ENCODE results near the gene KIRREL3.

KIRREL3 gene

GRCh38 chr11:126404367-126404766 is 596.2 kb downstream of the KIRREL3 start:
- Histone ChIP-seq H4K20me1 (ENCODE audit: insufficient read depth, low read length) (no peaks in the 10 kb centered on the region), H2AFZ (ENCODE audit: low read depth, low read length) (no peak overlapping the region), H3K9ac (ENCODE audit: low read length) (no peak overlapping the region), H3K27me3 (ENCODE audit: low read depth, low read length) (no peaks in the 10 kb centered on the region), H3K4me1 (ENCODE audit: low read length) (no peaks in the 10 kb centered on the region), H3K4me2 (ENCODE audit: low read length) (no peak overlapping the region), H3K27ac (ENCODE audit: low read length) (no peak overlapping the region), H3K36me3 (replicated peaks; ENCODE audit: low read depth, low read length) (no peaks in the 10 kb centered on the region), H3K79me2 (ENCODE audit: low read length) (no peaks in the 10 kb centered on the region), H3K4me3 (ENCODE audit: low read length) (no peak overlapping the region), H3K9me3 (ENCODE audit: insufficient read depth, low read length) (no peaks in the 10 kb centered on the region)
- no peak for TF ChIP-seq EZH2phosphoT487 (IDR thresholded peaks at IDR 0.05; ENCODE audit: low read depth)
- TF ChIP-seq, protein P1, sequence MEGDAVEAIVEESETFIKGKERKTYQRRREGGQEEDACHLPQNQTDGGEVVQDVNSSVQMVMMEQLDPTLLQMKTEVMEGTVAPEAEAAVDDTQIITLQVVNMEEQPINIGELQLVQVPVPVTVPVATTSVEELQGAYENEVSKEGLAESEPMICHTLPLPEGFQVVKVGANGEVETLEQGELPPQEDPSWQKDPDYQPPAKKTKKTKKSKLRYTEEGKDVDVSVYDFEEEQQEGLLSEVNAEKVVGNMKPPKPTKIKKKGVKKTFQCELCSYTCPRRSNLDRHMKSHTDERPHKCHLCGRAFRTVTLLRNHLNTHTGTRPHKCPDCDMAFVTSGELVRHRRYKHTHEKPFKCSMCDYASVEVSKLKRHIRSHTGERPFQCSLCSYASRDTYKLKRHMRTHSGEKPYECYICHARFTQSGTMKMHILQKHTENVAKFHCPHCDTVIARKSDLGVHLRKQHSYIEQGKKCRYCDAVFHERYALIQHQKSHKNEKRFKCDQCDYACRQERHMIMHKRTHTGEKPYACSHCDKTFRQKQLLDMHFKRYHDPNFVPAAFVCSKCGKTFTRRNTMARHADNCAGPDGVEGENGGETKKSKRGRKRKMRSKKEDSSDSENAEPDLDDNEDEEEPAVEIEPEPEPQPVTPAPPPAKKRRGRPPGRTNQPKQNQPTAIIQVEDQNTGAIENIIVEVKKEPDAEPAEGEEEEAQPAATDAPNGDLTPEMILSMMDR (IDR thresholded peaks at IDR 0.05; ENCODE audit: low read depth, low read length) = no peak

DNA sequence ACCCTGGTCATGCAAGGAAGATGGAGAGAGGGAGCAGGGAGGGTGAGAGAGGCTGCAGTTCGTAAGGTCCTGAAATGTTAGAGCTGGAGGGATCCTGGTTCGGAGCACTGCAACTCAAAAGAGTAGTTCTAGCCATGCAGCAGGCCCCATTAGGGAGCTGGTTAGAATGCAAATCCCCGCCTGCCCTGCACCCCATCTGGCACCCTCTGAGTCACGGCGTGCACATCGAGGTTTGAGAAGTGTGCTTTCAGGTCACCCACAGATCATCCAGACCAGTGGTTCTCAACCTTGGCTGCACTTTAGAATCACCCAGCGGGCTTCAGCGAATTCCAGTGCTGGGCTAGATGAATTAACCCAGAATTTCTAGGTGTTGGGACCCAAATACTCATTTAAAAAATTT is 596.9 kb downstream of the KIRREL3 start:
- no peaks in the 10 kb centered on the region for H3K9me3 ChIP-seq (ENCODE audit: insufficient read depth, low read length)
- H3K79me2 ChIP-seq (ENCODE audit: low read length) = no peaks in the 10 kb centered on the region
- no peak overlapping the region for H3K4me3 ChIP-seq (ENCODE audit: low read length)

GRCh38 chr11:126403022-126403581 is 597.5 kb downstream of the KIRREL3 start:
- Histone ChIP-seq H3K27me3 (ENCODE audit: low read depth, low read length) (no peaks in the 10 kb centered on the region), H3K27ac (ENCODE audit: low read length) (no peak overlapping the region), H3K4me3 (ENCODE audit: low read length) (no peak overlapping the region), H2AFZ (ENCODE audit: low read depth, low read length) (no peak overlapping the region), H3K4me1 (ENCODE audit: low read length) (no peaks in the 10 kb centered on the region), H3K79me2 (ENCODE audit: low read length) (no peaks in the 10 kb centered on the region), H3K9me3 (ENCODE audit: insufficient read depth, low read length) (no peaks in the 10 kb centered on the region), H3K4me2 (ENCODE audit: low read length) (no peak overlapping the region), H4K20me1 (ENCODE audit: insufficient read depth, low read length) (no peaks in the 10 kb centered on the region), H3K9ac (ENCODE audit: low read length) (no peak overlapping the region), H3K36me3 (replicated peaks; ENCODE audit: low read depth, low read length) (no peaks in the 10 kb centered on the region)
- TF ChIP-seq, protein P1 (IDR thresholded peaks at IDR 0.05; ENCODE audit: low read depth, low read length) = no peak
- no peak for TF ChIP-seq EZH2phosphoT487 (IDR thresholded peaks at IDR 0.05; ENCODE audit: low read depth)

More for the DNA sequence above, 596.9 kb downstream of the KIRREL3 start:
- Histone ChIP-seq H4K20me1 (ENCODE audit: insufficient read depth, low read length) (no peaks in the 10 kb centered on the region), H2AFZ (ENCODE audit: low read depth, low read length) (no peak overlapping the region), H3K4me2 (ENCODE audit: low read length) (no peak overlapping the region), H3K27me3 (ENCODE audit: low read depth, low read length) (no peaks in the 10 kb centered on the region), H3K27ac (ENCODE audit: low read length) (no peak overlapping the region), H3K4me1 (ENCODE audit: low read length) (no peaks in the 10 kb centered on the region), H3K36me3 (replicated peaks; ENCODE audit: low read depth, low read length) (no peaks in the 10 kb centered on the region), H3K9ac (ENCODE audit: low read length) (no peak overlapping the region)
- TF ChIP-seq, protein P1 (IDR thresholded peaks at IDR 0.05; ENCODE audit: low read depth, low read length) = no peak
- no peak for TF ChIP-seq EZH2phosphoT487 (IDR thresholded peaks at IDR 0.05; ENCODE audit: low read depth)

- Histone ChIP-seq H3K9me3 (ENCODE audit: insufficient read depth, low read length) (no peaks in the 10 kb centered on the region), H3K79me2 (ENCODE audit: low read length) (no peaks in the 10 kb centered on the region), H3K27me3 (ENCODE audit: low read depth, low read length) (no peaks in the 10 kb centered on the region), H3K4me2 (ENCODE audit: low read length) (no peak overlapping the region), H3K4me3 (ENCODE audit: low read length) (no peak overlapping the region), H3K4me1 (ENCODE audit: low read length) (no peaks in the 10 kb centered on the region), H3K27ac (ENCODE audit: low read length) (no peak overlapping the region), H3K36me3 (replicated peaks; ENCODE audit: low read depth, low read length) (no peaks in the 10 kb centered on the region), H3K9ac (ENCODE audit: low read length) (no peak overlapping the region), H4K20me1 (ENCODE audit: insufficient read depth, low read length) (no peaks in the 10 kb centered on the region), H2AFZ (ENCODE audit: low read depth, low read length) (no peak overlapping the region)
- no peak for TF ChIP-seq EZH2phosphoT487 (IDR thresholded peaks at IDR 0.05; ENCODE audit: low read depth)
- TF ChIP-seq, protein P1 (IDR thresholded peaks at IDR 0.05; ENCODE audit: low read depth, low read length) = no peak
These were observed 600.1 kb downstream of the KIRREL3 start for GRCh38 chr11:126400479-126400878.
